Thoracic aorta (tissue), 2 donors: ENCODE results near the gene MAP3K4. TPM values are rescaled to one million over a fixed set of nuclear protein-coding genes. Genes with fewer than 3 reads are reported as not detected.

ENCODE experiments used
- ATAC-seq: fragments of 150-250 bp; one replicate; pipeline ENCODE4 v1.8.0; 2017; ENCODE audit warnings: low read depth; ENCODE audit not compliant: insufficient number of reproducible peaks, low FRiP score
- DNase-seq: peaks from one replicate; pipeline ENCODE4 v3.0.0-alpha.2; 2020; ENCODE audit warnings: low spot score
- H3K27ac ChIP-seq, 2 donors: fragments of 200-600 bp; sonication (generic); 1 replicate in 1 of 2; 2 replicates in 1 of 2; pipeline ENCODE4 v1.5.1; 2016; ENCODE audit warnings: mild to moderate bottlenecking in 2 of 2, moderate library complexity in 2 of 2
- H3K27me3 ChIP-seq: fragments of 200-600 bp; sonication (generic); replicated peaks from 2 replicates; pipeline ENCODE4 v1.6.0; 2016; ENCODE audit warnings: mild to moderate bottlenecking; ENCODE audit not compliant: insufficient read depth
- H3K36me3 ChIP-seq: fragments of 200-600 bp; sonication (generic); one replicate; pipeline ENCODE4 v1.5.1; 2016
- H3K4me1 ChIP-seq, 2 donors: fragments of 200-600 bp; sonication (generic); 1 replicate in 1 of 2; 2 replicates in 1 of 2; pipeline versions ENCODE4 v1.5.1 to v1.6.0; 2016; ENCODE audit warnings: low read depth in 2 of 2, mild to moderate bottlenecking in 1 of 2; ENCODE audit not compliant: control insufficient read depth in 1 of 2
- H3K4me3 ChIP-seq: fragments of 200-600 bp; sonication (generic); 2 replicates; pipeline ENCODE4 v1.5.1; 2016; ENCODE audit warnings: mild to moderate bottlenecking
- H3K9me3 ChIP-seq: fragments of 200-600 bp; sonication (generic); 2 replicates; pipeline ENCODE4 v1.5.1; 2016
- total RNA-seq, 2 donors: library from RNA; depleted of rRNA; stranded (reverse); fragments of >200 nt; gene quantifications; one replicate each; pipeline versions ENCODE4 v1.1.0 to v1.2.3, GENCODE V29; 2016
- TF ChIP-seq, protein P1 (sequence below): fragments of 200-600 bp; sonication (generic); IDR thresholded peaks from one replicate; pipeline ENCODE4 v1.5.1; 2019; ENCODE audit warnings: antibody characterized with exemption

The MAP3K4 gene, protein sequence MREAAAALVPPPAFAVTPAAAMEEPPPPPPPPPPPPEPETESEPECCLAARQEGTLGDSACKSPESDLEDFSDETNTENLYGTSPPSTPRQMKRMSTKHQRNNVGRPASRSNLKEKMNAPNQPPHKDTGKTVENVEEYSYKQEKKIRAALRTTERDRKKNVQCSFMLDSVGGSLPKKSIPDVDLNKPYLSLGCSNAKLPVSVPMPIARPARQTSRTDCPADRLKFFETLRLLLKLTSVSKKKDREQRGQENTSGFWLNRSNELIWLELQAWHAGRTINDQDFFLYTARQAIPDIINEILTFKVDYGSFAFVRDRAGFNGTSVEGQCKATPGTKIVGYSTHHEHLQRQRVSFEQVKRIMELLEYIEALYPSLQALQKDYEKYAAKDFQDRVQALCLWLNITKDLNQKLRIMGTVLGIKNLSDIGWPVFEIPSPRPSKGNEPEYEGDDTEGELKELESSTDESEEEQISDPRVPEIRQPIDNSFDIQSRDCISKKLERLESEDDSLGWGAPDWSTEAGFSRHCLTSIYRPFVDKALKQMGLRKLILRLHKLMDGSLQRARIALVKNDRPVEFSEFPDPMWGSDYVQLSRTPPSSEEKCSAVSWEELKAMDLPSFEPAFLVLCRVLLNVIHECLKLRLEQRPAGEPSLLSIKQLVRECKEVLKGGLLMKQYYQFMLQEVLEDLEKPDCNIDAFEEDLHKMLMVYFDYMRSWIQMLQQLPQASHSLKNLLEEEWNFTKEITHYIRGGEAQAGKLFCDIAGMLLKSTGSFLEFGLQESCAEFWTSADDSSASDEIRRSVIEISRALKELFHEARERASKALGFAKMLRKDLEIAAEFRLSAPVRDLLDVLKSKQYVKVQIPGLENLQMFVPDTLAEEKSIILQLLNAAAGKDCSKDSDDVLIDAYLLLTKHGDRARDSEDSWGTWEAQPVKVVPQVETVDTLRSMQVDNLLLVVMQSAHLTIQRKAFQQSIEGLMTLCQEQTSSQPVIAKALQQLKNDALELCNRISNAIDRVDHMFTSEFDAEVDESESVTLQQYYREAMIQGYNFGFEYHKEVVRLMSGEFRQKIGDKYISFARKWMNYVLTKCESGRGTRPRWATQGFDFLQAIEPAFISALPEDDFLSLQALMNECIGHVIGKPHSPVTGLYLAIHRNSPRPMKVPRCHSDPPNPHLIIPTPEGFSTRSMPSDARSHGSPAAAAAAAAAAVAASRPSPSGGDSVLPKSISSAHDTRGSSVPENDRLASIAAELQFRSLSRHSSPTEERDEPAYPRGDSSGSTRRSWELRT (N-terminal part only)
- 10 to 100 TPM; 22.6 to 25.3 TPM for total RNA-seq

DNA sequence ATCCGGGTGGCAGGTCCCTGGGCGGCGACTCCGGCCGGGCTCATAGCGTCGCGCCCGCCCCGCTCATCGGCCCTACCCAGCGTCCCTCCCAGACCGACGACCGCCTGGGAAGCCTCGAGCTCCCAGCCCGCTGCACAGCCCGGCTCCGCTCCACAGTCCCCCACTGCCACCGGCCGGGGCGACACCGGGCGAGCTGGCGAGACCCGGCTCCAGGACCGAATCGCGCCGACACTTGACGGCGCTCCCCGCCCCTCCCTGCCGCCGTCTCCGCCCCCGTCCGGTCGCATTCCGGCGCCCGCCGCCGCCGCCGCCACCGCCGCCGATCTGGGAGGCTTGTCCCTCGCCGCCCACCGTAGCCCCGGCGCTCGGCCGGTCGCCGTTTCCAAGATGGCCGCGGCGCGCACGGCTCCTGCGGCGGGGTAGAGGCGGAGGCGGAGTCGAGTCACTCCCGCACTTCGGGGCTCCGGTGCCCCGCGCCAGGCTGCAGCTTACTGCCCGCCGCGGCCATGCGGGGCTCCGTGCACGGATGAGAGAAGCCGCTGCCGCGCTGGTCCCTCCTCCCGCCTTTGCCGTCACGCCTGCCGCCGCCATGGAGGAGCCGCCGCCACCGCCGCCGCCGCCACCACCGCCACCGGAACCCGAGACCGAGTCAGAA, at the start of gene MAP3K4:
Gene MAP3K4 (plus strand): TSS at position 364 of the 655 bp plus-strand sequence. CDS start 163 bp downstream, at position 527.
- Histone ChIP-seq H3K27ac (peak within 1 kb of the TSS; percentile 78 to 84), H3K36me3 (no peaks in the 10 kb centered on the region), H3K9me3 (no peaks in the 10 kb centered on the region), H3K4me3 (peak within 1 kb of the TSS; percentile 91), H3K27me3 (no peaks in the 10 kb centered on the region), H3K4me1 (peaks cover 7 to 15% of the 10 kb centered on the region in 2 donors)
- peak; percentile 68 for ATAC-seq
- TF ChIP-seq, protein P1, sequence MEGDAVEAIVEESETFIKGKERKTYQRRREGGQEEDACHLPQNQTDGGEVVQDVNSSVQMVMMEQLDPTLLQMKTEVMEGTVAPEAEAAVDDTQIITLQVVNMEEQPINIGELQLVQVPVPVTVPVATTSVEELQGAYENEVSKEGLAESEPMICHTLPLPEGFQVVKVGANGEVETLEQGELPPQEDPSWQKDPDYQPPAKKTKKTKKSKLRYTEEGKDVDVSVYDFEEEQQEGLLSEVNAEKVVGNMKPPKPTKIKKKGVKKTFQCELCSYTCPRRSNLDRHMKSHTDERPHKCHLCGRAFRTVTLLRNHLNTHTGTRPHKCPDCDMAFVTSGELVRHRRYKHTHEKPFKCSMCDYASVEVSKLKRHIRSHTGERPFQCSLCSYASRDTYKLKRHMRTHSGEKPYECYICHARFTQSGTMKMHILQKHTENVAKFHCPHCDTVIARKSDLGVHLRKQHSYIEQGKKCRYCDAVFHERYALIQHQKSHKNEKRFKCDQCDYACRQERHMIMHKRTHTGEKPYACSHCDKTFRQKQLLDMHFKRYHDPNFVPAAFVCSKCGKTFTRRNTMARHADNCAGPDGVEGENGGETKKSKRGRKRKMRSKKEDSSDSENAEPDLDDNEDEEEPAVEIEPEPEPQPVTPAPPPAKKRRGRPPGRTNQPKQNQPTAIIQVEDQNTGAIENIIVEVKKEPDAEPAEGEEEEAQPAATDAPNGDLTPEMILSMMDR, result no peak
- peak; percentile 8 for DNase-seq

DNA sequence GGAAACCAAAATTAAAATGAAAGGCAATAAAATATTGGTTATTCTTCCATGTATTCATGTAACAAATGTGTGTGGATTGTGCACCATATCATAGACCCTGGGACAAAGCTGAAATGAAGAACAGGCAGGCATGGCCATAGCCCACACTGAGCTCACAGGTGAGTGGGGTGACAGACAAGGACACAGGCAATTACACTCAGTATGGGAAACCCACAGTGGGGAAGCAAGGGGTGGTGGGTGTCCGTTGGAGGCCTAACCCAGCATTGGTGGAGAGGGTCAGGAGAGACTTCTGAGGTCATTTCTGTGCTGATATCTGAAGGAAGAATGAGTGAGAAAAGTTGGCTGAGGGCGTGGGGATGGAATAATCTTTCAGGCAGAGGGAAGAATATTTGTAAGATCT, 47.6 kb upstream of the MAP3K4 start:
- H3K4me3 ChIP-seq, result no peak overlapping the region
- H3K27me3 ChIP-seq, result no peaks in the 10 kb centered on the region
- no peak for ATAC-seq
- no peaks in the 10 kb centered on the region for H3K4me1 ChIP-seq
- no peaks in the 10 kb centered on the region for H3K9me3 ChIP-seq
- TF ChIP-seq, protein P1, result no peak
- no peaks in the 10 kb centered on the region for H3K36me3 ChIP-seq
- no peak for DNase-seq
- no peak overlapping the region for H3K27ac ChIP-seq

DNA sequence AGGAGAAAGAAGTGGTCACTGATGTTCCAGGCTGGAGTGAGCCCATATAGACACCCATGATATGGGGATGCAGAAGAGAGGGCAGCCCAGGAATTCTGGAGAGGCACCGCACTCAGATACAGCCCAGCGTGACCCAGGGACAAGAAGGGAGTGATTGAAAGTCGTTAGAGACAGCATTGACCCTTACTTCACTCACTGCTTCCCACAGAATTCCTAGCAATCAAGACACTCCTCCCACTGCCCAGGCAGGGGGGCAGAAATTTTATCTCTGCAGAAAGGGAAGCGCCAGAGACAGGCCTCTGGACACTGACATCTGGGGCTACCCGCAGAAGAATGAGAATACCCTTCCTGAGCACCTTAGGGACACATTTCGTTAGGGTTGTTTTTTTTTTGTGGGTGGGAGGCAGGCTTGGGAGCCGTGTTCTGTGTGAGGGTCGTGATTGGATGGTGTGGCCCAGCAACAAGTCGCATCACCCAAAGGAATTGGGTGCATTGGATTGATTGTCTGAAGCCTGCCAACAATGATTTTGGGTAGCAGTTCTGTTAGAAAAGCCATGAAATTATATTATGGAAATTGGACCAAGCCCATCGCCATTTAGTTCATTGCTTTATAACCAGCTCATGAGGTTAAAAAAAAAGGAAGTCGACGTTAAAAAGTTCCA, 45.9 kb upstream of the MAP3K4 start:
- Histone ChIP-seq H3K4me3 (no peak overlapping the region), H3K36me3 (no peaks in the 10 kb centered on the region), H3K27ac (no peak overlapping the region), H3K27me3 (no peaks in the 10 kb centered on the region), H3K4me1 (peaks cover 11 to 16% of the 10 kb centered on the region in 2 donors), H3K9me3 (no peaks in the 10 kb centered on the region)
- DNase-seq, result no peak
- ATAC-seq, result no peak
- TF ChIP-seq, protein P1, result no peak

DNA sequence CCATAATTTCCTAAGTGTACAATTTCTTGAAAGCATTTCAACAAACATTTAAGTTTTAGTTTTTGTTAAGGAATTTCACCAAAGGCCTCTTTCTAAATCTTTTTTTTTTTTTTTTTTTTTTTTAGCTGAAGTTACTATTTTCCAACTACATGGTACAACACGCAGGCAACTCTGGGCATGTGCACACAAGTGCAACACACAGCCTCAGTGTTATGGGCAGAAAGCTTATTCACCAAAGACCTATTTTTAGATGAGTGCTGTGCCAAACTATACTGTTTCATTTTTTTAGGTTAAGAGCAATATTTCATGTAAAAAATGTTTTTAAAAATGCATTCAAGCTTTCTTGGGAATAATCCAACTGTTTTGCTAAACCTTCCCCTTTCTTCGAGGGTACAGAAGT, 42.0 kb upstream of the MAP3K4 start:
- H3K27ac ChIP-seq, result peak overlapping the region; percentile 25 to 44
- TF ChIP-seq, protein P1, result no peak
- DNase-seq (no peak), ATAC-seq (no peak)
- no peaks in the 10 kb centered on the region for H3K9me3 ChIP-seq
- no peaks in the 10 kb centered on the region for H3K36me3 ChIP-seq
- no peaks in the 10 kb centered on the region for H3K27me3 ChIP-seq
- peaks cover 11 to 17% of the 10 kb centered on the region in 2 donors for H3K4me1 ChIP-seq
- no peak overlapping the region for H3K4me3 ChIP-seq
